Stimulated activated CD4-positive, alpha-beta T cell treated with anti-CD3 and anti-CD28 coated beads, TNF-alpha, amount 100 ng/mL, for 4 hours (primary cell): Measurements from ENCODE around the gene EPN1.

ENCODE experiments used
- DNase-seq, 3 experiments: peaks; one replicate each; pipeline ENCODE4 v3.0.0-alpha.2; 2020; ENCODE audit warnings: low read depth in 3 of 3

EPN1 gene

GRCh38 chr19:55646889-55647731, 27.9 kb upstream of the EPN1 start:
- DNase-seq = no peak

GRCh38 chr19:55647732-55648584, 27.1 kb upstream of the EPN1 start, which contains the start of gene CCDC106:
Gene CCDC106 (plus strand): TSS chr19:55648212. CDS start chr19:55649047, 835 bp downstream.
- DNase-seq = peak in 2 of 3 experiments; percentile 33 to 51

DNA sequence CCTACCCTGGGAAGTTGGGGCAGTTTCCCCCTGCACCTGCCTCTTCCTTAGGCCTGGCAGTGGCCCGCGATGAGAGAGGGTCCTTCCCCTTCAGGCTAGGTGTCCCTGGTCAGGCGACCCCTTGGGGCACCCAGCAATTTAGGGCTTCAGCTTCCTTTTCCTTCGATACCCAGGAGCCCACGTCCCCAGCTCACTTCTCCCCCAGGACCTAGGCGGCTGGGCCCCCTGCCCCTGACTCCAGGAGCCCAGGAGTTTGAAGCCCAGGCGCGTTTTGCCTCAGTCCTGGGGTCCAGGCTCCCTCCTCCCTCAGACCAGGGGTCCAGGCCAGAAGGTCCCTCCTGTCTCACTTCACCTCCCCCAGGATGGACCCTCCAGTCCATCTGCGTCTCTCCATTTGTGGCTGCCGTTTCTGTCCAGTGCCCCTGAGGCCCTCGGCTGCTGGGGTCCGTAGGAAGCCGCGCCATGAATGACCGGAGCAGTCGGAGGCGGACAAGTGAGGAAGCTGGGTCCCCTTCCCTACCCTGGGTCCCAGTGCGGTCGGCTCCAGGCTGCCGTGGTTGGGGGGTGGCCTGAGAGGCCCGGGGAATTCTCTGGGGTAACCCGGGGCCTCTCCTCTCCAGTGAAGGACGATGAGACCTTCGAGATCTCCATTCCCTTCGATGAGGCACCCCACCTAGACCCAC, 26.3 kb upstream of the EPN1 start:
- no peak for DNase-seq

- DNase-seq = no peak
Measured at GRCh38 chr19:55649268-55650125, 25.5 kb upstream of the EPN1 start.

DNA sequence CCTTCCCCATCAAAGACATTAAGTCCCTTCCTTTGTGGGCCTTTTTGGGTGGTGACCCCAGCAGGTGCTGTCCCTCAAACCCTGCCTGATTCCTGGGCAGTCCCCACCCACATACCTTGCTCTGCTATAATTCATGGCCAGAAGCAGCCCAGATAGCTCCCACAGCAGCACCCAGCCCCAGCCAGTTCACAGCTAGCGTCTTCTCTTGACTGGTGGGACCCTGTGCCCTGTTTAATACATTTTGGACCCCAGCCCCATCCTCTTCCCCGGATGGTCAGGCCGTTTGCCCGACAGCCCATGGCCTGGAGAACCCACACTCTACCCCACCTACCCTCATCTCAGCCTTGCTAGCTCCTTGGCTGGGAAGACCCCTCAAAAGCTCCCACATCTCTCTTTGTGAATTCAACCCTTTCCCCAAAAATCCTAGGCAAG, 24.9 kb upstream of the EPN1 start:
- DNase-seq = no peak

- DNase-seq = no peak
Measured at GRCh38 chr19:55650602-55651230, 24.3 kb upstream of the EPN1 start.

DNA sequence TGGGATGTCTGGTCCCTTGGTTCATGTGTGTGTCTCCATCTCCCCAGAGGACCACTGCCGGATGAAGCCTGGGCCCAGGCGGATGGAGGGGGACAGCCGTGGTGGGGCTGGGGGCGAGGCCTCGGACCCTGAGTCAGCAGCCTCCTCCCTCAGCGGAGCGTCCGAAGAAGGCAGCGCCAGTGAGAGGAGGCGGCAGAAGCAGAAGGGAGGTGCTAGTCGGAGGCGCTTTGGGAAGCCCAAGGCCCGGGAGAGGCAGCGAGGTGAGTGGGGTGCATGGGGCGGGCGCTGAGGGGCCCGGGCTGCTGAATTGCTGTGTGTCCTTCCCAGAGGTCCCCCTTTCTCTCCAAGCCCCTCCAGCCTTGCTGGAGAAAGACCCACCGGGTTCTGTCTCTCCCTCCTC, 23.8 kb upstream of the EPN1 start:
- DNase-seq = no peak

- DNase-seq = no peak
Measured at GRCh38 chr19:55652311-55653128, 22.5 kb upstream of the EPN1 start.

GRCh38 chr19:55653651-55654322, 21.2 kb upstream of the EPN1 start:
- DNase-seq = peak; percentile 97 to 99 (median 98)

DNA sequence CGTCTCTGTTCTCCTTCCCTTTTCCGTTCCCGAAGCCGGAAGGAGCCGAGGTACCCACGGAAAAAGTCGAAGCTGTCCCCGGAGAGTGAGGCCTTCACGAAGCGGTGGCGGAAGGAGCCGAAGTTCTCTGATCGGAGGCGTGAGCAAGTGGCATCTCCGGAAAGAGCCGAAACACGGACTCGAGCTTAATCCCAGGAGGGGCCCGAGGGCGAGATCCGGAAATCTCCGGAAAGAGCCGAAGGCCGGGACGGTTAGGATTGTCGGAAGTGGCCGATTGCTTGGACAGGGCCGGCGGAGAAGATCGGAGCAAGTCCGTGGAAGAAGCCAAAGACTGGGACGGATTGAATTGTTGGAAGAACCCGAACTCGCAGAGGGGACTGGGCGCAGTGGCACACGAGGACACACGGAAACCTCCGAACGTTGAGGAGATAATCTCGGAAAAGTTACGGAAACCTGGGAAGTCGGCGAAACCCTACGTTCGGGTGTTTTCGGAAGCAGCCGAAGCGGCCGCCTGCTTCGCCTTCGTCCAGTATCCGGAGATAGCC, 20.6 kb upstream of the EPN1 start:
- DNase-seq = peak; percentile 97

DNA sequence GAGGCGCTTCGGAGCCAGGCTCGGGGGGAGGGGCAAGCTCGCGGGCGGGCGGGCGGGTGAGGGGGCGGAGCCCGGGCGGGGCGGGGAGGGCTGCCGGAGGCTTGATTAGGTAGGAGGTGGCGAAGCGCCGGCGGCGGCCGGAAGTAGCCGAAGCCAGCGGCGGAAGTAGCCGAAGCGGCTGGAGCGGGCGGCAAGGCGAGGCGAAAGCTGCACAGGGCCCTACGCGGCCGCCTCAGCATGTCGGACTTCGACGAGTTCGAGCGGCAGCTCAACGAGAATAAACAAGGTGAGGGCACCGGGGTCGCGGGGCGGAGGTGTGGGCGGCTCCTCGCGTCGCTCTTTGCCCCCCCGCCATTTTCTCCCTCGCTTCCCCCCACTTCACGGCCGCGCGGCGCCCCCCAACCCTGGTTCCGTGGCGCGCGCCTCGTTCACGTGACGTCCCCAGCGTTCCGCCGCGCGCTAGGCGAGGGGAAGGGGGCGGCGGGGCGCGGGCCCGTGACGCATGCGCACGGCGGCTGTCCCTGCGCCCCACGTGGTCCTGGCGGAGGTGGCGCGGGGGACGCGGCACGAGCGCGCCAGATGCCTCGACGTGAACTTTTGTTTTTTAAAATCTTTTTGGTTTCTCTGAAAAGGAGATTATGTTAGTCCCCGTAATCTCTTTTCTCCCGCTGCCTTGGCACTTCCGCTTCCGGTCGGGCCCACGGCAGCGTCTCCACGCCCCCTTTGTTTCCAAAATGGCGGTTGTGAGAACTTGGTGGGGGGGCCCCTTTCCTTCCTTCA, 20.0 kb upstream of the EPN1 start, which contains the start of gene U2AF2:
Gene U2AF2 (plus strand): TSS at position 168 of the 780 bp plus-strand sequence. CDS start 70 bp downstream, at position 238.
- DNase-seq = peak; percentile 96 to 97 (median 96)

GRCh38 chr19:55655648-55656040, 19.4 kb upstream of the EPN1 start:
- DNase-seq = no peak

DNA sequence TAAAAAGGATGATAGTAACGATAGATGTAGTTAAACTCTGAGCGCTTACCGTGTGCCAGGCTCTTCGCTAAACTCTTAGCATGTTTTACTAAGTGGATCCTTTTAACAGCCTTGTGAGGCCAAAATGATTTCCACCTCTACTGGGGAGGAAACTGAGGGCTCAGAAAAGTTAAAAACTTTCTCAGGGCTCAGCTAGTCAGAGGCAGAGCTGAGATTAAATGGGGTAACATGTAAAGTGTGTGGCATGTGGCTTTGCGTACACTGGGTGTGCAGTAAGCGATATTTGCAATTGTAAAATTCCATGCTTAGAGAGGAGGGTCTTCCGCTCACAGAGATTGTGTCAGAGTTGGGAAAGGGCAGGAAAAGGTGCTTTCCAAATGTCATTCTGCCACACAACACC, 18.5 kb upstream of the EPN1 start:
- DNase-seq = no peak

DNA sequence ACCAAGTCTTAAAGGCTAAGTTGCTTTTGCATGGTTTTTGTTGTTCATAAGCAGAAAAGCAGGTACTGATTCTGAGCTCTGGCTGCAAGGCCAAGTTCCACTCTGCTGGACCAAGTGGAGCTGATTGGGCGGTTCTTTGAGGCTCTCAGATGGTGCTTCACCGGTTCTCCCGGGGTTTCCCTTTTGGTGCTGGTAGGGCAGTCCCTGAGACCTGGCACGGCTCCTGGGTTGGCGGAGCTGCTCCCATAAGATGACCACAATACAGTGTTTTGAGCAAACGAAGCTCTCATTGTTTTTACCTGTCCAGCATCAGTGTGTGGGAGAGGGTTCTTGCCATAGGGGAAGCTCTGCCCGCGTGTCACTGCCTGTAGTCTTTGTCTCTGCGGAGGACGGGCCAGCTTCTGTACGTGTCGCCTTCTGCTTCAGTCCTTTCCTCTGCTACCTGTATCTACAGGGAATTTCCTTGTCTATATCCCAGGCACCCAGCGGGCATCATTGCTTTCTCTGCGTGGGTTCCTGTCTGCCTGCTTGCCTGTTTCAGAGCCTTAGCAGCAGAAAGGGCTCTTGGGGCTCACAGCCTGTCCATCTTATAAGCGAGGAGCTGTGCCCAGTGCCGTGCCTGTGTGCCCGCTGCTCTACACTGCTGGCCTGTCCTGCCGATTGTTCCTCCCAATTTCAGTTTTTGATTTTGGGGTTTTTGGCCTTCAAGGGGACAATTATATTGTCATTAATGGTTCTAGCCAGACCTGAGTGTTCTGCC, 17.9 kb upstream of the EPN1 start:
- no peak for DNase-seq

- no peak for DNase-seq
Measured at GRCh38 chr19:55658846-55659459, 16.1 kb upstream of the EPN1 start.

- no peak for DNase-seq
Measured at GRCh38 chr19:55659822-55660221, 15.2 kb upstream of the EPN1 start.

GRCh38 chr19:55660404-55660803, 14.6 kb upstream of the EPN1 start:
- DNase-seq = no peak
